Measurements from ENCODE around the gene BMERB1.

The BMERB1 gene

DNA sequence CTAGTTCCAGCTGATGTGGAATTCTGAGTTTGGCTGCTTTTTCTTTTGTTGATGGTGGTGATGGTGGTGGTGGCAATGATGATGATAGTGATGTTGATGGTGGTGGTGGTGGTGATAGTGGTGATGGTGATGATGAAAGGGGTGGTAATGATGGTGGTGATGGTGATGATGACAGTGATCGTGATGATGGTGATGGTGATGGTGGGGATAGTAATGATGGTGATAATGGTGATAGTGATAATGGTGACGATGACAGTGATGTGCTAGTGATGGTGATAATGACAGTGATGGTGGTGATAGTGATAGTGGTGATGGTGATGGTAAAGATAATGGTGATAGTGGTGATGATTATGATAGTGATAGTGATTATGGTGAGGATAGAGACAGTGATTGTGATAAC lies 61.5 kb downstream of the BMERB1 start:
- no peak for DNase-seq

DNA sequence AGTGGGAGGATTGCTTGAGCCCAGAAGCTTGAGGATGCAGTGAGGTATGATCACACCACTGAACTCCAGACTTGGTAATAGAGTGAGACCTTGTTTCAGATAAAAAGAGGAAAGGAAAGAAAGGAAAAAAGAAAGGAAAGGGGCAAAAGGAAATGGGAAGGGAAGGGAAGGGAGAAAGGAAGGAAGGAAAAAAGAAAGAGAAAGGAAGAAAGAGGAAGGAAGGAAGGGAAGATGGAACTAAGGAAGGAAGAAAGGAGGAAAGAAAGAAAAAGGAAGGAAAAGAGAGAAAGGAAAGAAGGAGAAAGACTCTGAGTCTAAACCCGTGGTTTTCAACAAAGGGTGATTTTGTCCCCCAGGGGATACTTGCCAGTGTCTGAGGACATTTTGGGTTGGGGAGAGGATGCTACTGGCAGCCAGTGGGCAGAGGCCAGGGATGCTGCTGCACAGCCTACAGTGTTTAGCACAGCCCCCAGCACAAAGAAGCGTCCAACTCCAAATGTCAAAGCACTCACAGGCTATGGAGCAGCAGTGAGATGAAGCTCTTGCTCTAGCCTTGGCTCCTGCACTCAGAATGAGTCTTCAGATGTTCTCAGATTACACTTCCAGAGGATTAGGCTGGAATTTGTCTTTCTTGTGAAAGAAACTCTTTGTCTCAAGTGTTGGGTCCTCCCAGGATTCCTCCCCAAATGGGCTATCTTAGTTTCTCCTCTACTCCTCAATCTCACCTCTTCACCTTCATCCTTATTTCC lies 64.2 kb downstream of the BMERB1 start:
- no peak for DNase-seq

DNA sequence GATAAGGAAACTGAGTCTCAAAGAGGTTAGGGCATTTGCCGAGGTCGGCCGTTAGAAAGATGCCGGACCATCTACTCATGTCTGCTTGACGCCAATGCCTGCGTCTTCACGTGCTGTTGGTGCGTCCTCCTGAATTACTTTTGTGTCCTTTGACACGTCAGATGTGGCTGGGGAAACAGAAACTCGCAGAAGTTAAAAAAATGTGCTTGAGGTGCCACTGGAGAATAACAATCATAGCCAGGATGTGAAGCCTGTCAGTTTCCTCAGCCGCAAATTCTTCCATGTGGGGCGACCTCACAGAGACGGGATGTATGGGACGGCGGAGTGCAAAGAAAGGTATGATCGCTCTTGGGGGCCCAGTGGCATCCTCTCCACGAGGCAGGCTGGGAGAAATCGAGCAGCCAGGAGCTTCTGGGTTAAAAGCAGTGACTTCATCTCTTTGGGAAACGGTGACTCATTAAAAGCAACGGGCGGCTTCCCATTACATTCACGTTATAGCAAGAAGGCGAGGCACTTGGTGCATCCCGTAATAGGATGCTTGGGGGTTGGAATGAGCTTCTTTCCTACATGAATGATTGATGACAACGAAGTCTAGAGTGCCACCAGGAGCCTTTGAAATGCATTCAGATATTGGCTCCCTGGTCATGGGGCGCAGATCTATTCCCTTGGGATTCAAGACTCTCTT lies 67.8 kb downstream of the BMERB1 start:
- DNase-seq = no peak

DNA sequence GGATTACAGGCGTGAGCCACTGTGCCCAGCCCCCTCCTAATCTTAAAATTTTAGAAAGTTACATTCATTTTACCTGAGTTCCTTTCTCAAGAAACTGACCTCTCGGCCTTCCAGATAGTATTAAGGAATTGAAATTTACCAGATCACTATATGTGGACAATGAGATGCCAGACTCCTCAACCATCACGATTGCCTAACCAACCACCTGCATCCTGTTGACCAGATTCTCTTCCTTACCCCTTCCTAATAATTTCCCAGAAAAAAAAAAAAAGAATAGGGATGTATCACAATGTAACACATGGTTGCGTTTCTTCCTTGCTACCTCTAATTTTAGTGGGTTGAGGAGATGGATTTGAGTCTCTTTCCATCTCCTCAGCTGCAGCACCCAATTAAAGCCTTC lies 72.1 kb downstream of the BMERB1 start:
- no peak for DNase-seq

DNA sequence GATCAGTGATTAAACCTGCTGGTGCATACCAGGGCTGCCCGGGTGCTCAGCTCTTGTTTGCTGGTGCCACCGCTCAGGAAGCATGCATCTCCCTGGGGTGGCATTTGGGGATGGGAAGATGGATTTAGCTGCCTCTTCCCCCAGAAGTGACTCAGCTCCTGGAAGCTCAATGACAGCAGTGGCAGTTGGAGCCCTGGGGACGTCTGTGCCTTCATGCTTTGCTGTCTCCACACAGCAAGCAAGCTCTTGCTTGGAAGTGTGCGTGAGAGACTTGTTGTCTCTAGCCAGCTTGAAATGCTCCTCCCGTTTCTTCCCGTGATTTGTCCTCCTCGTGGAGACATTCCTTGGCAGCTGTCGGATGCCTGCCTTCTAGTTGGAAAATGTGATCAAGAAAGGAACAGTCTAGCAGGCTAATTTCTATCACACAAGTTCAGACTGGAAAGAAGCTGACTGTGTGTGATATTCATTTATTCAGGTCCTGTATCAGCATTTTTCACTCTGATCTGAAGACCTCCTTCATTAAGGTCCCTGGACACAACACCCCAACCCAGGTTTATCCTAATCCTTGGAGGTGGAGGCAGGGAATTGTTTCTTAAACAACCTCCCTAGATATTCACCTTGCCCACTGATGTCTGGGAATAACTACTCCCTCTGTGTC lies 73.0 kb downstream of the BMERB1 start:
- no peak for DNase-seq

DNA sequence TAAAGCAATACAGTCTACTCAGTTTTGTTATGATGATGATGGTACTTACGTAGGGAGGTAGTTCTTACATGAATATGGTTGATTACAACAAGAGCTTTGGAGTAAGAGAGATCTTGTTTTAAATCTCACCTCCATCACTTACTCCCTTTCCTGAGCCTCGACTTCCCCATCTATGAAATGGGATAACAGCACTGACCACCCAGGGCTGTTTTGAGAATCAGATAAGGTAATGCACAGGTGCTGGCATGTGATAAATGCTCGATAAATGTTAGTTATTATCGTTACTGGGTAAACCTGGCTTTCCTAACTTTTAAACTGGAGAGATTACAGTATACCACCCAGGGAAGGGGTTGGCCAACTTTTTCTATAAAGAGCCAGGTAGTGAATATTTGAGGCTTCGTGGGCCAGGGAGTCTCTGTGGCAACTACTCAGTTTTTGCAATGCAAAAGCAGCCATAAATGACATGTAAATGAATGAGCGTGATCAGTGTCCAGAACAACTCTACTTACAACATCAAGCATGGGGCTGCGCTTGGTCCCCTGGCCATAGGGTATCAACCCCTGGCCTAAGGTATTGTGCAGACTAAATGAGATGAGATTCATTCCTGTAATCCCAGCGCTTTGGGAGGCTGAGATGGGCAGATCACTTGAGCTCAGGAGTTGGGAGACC lies 73.7 kb downstream of the BMERB1 start:
- DNase-seq = no peak

DNA sequence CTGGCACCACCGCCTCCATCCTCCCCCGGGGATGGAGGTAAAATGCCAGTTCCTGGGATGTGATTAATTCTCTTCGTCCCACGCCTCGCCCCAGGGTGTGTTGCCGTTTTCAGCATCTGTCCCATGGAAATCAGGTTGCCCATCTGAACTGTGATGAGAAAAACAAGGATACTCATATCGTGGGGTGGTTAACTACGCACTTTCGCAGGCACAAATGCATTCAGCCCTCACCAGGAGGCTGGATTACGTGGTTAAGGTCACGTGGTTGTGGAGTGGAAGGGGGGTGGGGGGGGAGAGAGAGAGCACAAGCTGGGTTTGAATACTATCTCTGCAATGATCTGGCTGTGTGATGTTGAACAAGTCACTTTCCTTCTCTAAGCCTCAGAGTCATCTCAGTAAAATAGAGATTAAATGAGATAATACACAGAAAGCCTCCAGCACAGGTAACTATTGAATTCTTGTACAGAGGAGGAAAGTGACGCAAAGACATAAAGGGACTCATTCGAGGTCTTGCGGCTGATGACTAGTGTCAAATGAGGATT lies 74.7 kb downstream of the BMERB1 start:
- DNase-seq = no peak

DNA sequence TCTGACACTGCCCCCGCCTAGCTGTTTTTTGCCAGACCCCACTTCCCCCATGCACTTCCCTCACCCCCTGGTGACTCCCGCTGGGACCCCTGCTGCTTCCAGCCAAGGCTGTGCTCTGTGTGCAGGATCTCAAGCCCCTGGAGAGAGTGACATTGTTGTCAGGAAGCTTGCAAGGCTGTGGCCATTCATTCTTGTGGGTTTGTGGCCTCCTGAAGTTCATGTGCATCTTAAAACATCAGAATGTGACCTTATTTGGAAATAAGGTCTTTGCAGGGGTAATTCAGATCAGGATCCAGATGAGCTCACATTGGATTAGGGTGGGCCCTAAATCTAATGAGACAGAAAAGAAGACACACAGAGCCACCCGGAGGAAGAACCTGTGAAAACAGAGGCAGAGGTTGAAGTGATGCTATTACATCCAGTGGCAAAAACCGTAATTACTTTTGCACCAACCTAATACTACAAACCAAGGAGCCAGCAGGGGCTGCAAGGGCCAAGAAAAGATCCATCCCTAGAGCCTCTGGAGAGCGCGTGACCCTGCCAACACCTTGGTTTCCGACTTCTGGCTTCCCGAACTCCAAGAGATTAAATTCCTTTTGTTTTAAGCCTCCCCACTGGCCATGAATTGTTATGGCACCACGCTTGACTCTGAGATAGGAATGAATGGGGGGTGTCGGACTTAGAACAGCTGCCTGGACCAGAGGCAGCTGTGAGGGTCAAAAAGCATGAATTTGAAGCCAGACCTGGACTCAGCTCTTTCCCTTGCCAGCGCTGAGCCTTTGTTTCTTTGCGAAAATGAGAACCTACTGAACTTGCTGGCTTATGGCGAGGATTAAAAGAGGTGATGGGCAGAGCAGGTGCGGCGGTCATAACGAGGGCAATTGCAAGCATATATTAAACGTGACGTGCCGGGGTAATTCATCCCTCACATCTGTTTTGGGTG lies 75.5 kb downstream of the BMERB1 start:
- DNase-seq = no peak

DNA sequence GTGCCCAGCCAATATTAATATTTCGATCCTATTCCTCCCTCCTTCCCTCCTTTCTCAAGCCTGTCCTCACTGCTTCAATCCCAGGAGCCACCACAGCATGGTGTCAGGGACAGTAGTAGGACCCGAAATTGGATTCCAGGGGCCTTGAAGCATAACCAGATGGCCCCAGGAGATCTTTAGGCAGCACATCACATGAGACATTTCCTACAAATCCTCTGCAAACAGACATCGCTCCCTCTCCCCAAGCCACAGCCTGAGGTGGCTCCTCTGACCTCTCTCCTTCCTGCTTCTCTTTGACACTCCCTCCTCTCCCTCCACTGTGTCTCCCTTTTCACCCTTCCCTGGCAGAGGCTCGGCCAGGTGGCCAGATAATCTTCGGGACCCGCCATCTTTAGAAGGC lies 76.6 kb downstream of the BMERB1 start:
- DNase-seq = no peak

DNA sequence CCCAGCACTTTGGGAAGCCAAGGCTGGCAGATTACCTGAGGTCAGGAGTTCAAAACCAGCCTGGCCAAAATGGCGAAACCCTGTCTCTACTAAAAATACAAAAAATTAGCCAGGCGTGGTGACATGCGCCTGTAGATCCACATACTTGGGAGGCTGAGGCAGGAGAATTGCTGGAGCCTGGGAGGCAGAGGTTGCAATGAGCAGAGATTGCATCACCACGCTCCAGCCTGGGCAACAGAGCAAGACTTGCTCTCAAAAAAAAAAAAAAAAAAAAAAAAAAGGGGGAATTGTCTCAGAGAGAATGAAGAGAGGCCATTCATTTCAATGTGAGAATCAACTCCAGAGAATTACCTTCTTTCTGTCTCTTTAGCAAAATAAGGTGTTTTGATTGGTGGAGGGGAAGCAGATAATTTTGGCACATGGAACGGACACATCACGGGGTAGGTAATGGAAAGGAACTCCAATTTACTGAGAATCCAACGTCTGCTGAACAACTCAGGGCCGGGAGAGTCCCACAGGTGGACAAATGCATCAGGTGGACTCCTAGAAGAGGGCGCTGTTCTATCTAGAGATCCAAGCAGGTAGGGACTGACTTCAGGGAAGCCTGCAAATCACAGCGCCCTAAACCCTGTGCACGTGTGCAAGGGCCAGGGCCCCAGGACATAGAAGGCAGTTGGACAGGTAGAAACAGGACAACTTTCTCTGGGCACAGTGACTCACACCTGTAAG lies 77.5 kb downstream of the BMERB1 start:
- DNase-seq = no peak

DNA sequence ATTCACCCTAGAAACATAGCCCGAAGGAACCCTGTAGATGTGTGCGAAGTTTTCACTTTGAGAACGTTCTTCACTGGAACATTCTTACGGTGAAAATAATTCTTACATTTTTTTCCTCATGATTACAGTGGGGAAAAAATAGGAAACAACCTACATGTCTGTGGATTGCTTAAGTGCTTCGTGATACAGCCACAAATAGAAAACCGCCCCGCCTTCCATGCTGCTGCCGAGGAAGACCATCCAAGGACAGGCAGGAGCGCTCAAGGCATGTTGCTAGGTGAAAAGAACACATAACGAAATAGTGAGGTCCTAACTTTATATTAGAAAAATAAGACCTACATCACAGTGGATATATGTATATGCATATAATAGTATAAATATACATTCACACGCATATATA lies 78.8 kb downstream of the BMERB1 start:
- DNase-seq = no peak

DNA sequence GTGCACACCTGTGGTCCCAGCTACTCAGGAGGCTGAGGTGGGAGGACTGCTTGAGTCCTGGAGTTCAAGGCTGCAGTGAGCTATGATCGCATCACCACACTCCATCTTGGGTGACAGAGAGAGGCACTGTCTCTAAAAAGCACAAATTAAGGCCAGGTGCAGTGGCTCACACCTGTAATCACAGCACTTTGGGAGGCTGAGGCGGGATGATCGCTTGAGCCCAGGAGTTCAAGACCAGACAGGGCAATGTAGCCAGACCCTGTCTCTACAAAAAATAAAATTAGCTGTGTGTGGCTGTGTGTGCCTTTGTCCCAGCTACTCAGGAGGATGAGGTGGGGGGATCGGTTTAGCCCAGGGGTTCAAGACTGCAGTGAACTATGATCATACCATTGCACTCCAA lies 81.6 kb downstream of the BMERB1 start:
- DNase-seq = no peak

DNA sequence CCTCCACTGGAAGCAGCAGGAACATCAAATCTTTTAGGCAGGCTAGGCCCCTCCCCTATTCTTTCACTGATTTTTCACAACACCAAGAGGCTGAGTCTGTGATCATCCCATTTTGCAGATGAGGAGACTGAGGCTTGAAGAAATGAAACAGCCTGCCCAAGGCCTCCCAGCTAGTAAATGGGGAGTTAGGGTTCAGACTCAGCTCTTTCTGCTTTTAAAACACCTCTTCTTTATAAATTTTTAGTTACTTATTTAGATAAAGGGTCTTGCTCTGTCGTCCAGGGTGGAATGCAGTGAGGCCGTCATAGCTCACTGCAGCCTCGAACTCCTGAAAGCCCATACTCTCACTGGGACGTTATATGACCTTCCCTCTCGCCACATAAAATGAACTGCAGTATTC lies 82.2 kb downstream of the BMERB1 start:
- no peak for DNase-seq

DNA sequence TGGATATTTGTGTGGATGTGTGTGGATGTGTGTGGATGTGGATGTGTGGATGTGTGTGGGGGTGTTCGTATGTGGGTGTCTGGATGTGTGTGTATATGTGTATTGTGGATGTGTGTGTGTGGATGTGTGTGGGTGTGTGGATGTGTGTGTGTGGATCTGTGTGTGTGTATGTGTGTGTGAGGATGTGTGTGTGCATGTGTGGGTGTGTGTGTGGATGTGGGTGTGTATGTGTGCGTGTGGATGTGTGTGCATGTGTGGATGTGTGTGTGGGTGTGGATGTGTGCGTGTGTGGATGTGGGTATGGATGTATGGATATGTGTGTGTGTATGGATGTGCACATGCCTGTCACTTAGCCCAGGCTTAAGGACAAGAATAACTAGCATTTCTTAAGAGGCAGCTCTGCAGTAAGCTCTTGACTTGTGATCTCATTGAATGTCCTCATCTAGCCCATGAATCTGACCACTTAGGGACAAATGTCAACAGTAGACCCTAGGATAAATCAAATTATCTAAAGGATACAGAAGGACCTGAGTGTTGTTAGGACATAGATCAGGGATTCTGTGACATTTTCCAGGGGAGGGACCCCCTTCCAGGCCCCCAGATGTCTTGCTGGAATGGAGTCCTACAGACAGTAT lies 83.5 kb downstream of the BMERB1 start:
- DNase-seq = no peak

DNA sequence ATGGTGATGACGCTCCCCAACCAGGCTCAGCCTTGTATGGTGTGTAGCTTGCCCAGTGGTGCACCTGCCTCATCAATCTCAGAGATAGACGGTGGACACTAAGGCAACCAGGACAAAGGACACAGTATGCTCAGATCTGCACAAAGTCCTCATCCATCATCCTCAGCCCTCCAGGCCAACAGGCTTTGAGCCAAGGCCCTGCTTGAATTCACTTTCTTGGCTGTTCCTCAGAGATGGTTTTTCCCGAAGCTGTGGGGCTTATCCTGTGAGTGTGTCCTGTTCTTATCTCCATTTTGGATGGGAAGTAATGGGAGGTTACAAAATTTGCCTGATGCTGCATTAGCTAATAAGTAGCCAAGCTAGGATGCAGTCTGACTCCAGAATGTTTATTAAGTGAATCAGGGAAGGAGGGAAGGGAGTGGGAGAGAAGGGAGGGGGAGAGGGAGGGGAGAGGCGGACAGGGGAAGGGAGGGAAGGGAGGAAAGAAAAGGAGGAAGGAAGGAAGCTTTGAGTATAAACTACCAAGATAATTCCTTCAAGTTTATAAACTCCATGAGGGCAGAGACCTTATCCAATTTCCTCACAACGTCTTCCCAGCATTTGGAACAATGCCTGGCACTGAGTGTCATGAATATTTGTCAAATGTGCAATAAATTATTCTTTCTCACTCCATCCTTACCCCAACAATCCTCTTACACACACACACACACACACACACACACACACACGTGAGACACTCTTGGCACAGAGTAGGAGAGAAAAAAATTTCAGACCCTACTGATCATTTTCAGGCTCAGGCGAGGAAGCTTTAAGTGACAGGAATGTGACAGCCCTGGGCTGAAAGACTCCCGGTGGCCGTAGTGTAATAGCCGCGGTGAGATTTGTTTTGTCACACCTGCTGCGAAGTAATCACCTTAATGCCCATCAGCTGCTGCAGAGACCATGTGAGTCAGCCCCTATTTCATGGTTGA lies 84.3 kb downstream of the BMERB1 start:
- DNase-seq = no peak

DNA sequence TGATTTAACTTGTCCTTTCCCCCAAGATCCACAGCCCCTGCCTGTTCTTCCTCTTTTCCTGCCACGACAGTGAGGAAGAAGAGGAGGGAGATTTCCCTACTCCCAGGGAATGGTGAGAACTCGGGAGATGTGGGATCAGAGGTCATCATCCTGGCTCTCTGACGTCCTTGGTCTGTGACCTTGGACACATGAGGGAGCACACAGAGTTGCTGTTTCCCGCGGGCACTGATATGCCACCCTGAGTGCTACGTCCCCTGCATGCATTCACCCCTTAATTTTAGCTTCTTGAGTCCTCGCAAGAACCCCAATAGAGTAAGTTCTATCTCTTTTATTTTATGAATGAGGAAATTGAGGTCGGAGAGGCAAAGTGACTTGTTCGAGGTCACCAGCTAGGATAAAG lies 85.4 kb downstream of the BMERB1 start:
- no peak for DNase-seq

DNA sequence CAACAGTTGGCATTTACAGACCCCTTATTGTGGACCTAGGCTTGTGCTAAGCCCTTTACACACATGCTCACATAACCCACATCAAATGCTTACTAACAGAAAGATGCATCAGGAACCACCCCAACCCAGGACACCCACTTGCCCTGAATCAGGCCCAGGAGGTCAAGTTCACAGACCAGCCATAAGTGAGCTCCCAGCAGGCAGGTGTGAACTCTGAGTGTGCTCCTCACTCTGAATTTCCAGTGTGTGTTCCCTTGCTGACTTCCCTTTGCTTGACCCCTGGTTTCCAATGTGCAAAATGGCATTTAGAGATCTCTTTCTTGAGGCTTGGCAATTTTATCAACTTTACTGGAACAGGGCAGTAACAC lies 87.0 kb downstream of the BMERB1 start:
- no peak for DNase-seq

DNA sequence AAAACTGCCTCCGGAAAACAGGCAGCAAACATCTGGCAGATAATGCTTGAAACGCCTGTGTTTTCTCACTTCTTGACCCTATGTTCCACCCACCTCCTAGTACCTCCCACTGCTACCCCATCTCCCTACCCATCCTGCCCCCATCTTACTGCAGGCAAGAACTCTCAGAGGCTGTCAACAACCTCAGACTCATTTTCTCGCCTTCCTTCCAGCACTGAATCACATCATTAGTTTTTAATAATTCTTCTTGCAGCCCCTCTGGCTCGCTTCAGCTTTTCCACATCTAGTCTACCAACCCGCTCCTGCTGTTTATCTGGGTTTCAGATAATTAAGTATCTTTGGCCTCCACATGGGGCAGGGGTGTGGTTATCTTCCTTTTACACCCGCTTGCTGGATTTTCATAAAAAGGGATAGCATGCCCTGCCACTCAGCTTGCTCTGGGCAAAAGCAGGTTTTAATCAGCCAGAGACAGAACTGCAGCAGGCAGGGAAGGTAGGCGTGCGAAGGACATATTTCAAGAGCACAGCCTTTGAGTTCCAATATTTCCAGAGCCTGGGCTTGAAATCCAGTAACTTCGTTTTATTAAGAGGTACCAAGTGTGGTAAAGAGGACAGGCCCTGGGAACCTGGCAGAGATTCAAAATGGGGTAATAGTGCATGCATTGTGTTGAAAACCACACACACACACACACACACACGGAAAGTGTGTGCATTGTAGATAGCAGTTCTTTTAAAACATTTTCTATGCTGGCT lies 87.5 kb downstream of the BMERB1 start:
- DNase-seq = no peak

Measured in right kidney (tissue), 1 donor.